ENCODE data around the gene SLC8A3. TPM values are rescaled to one million over a fixed set of nuclear protein-coding genes. Genes with fewer than 3 reads are reported as not detected.

Gene SLC8A3
- total RNA-seq (2021): 0.07 and 0.13 TPM in 2 replicates
- long read RNA-seq: 0 reads

GRCh38 chr14:70188659-70189455 is at the start of gene SLC8A3:
TSS of gene SLC8A3 (minus strand) at chr14:70188951. CDS start at chr14:70168422, 20,529 bp downstream.
- H4K20me1 ChIP-seq (ENCODE audit: control insufficient read depth, insufficient read depth, insufficient read length): no peaks in the 10 kb centered on the region
- H4K91ac ChIP-seq (ENCODE audit: insufficient read length, low read depth, low read length): no peak within 1 kb of the TSS
- no peak within 1 kb of the TSS for H2AFZ ChIP-seq (ENCODE audit: low read length)
- no peak within 1 kb of the TSS for H2BK20ac ChIP-seq (ENCODE audit: low read depth, low read length, poor library complexity, severe bottlenecking)
- no peaks in the 10 kb centered on the region for H3K79me2 ChIP-seq (ENCODE audit: insufficient read depth, low read length)
- no CpG with 5 or more reads among the region's 83 CpGs for WGBS (ENCODE audit: extremely low coverage, insufficient read length, low lambda C conversion rate)
- Mint-ChIP-seq H3K9me3 (peaks cover 0 to 2% of the 10 kb centered on the region in 2 experiments; a peak in 2 of 5 replicates), H3K27me3 (ENCODE audit: low read depth) (peaks cover 72% of the 10 kb centered on the region), H3K27ac (peak within 1 kb of the TSS in 1 of 3 experiments; percentile 71; a peak in 1 of 7 replicates), H3K4me3 (peak within 1 kb of the TSS; percentile 74 to 86), H3K4me1 (peaks cover 20 to 28% of the 10 kb centered on the region in 2 experiments), H3K36me3 (ENCODE audit: insufficient read depth in 1 of 3, low read depth in 3 of 3) (no peaks in the 10 kb centered on the region; a peak in 1 of 7 replicates)
- no peak within 1 kb of the TSS for H2BK5ac ChIP-seq (ENCODE audit: insufficient read length, low read length)
- no peak within 1 kb of the TSS for H3K23ac ChIP-seq (ENCODE audit: insufficient read length, low read depth, low read length)
- no peak within 1 kb of the TSS for H2AK5ac ChIP-seq (ENCODE audit: insufficient read length, low read length)
- H3K27ac ChIP-seq (ENCODE audit: insufficient read length, low read depth, low read length): no peak within 1 kb of the TSS
- H2BK12ac ChIP-seq (ENCODE audit: insufficient read length, low read depth, low read length): no peak within 1 kb of the TSS
- H3K79me1 ChIP-seq (ENCODE audit: insufficient read depth, low read depth, low read length, poor library complexity, severe bottlenecking): no peaks in the 10 kb centered on the region
- no peak within 1 kb of the TSS for H2BK15ac ChIP-seq (ENCODE audit: low read depth, low read length)
- H3K9ac ChIP-seq (ENCODE audit: extremely low read depth, insufficient read length, low read length): no peak within 1 kb of the TSS
- H3K56ac ChIP-seq (ENCODE audit: insufficient read length, low read depth, low read length): no peak within 1 kb of the TSS
- H3K27me3 ChIP-seq (ENCODE audit: insufficient read depth, low read length): peaks cover 18% of the 10 kb centered on the region; the same call in 1 of the 2 replicates
- H3K4me2 ChIP-seq (ENCODE audit: insufficient read depth, insufficient read length, low read length): peak within 1 kb of the TSS; percentile 63
- H3T11ph ChIP-seq (ENCODE audit: low read length): no peak within 1 kb of the TSS
- H2BK120ac ChIP-seq (ENCODE audit: low read depth, low read length, poor library complexity, severe bottlenecking): no peak within 1 kb of the TSS
- no peak within 1 kb of the TSS; the same call in 1 of the 2 replicates for H3K14ac ChIP-seq (ENCODE audit: insufficient read depth, low read length)
- H3K9me3 ChIP-seq (ENCODE audit: control insufficient read depth, low read depth, low read length): no peaks in the 10 kb centered on the region
- no peak within 1 kb of the TSS for H4K5ac ChIP-seq (ENCODE audit: insufficient read length, low read depth, low read length)
- peaks cover 10% of the 10 kb centered on the region for H3K4me1 ChIP-seq (ENCODE audit: insufficient read depth, low read length)
- H3K23me2 ChIP-seq (ENCODE audit: insufficient read length, low read depth, low read length, poor library complexity, severe bottlenecking): peaks cover 22% of the 10 kb centered on the region
- no peak within 1 kb of the TSS for H3K18ac ChIP-seq (ENCODE audit: insufficient read length, low read depth, low read length)
- peak; percentile 44 for DNase-seq
- TF ChIP-seq CTCF (conservative IDR thresholded peaks at IDR 0.05): no peak
- no peak within 1 kb of the TSS for H3K4ac ChIP-seq (ENCODE audit: low read depth, low read length)
- H4K8ac ChIP-seq (replicated peaks; ENCODE audit: insufficient read length, low read depth, low read length): no peak within 1 kb of the TSS

Data from H9 (cell line).